ENCODE results near the gene CTNNAL1.

- TF ChIP-seq CTCF (conservative IDR thresholded peaks at IDR 0.05) (no peak), ZFX (IDR thresholded peaks at IDR 0.05) (no peak)
Measured at GRCh38 chr9:108897324-108898096, 115.8 kb downstream of the CTNNAL1 start.

Data from C4-2B (cell line).